GM18499 (cell line): ENCODE results near the gene CD164.
"Not testable (repeated sequence)": the region's sequence is repeated elsewhere in the genome, so short reads cannot be mapped to it uniquely, and the experiment has no call there.

ENCODE experiments used
- ATAC-seq: cut with Tn5 transposase; IDR thresholded peaks from one replicate; pipeline ENCODE4 v1.9.1; 2021; ENCODE audit warnings: moderate number of reproducible peaks; ENCODE audit not compliant: insufficient read depth, unreplicated experiment

CD164 gene

DNA sequence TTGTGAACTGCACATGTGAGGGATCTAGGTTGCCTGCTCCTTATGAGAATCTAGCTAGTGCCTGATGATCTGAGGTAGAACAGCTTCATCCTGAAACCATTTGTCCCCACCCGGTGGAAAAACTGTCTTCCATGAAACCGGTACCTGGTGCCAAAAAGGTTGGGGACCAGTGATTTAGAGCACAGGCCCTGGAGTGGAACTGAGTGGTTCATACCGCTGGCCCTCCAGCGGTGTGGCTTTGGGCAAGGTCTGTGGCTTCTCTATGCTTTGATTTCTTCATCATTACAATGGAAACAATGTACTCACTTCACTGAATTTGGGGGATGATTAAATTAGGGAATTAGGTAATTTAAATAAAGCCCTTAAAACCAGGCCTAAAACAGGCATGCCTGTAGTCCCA lies 36.3 kb downstream of the CD164 start:
- no peak for ATAC-seq

DNA sequence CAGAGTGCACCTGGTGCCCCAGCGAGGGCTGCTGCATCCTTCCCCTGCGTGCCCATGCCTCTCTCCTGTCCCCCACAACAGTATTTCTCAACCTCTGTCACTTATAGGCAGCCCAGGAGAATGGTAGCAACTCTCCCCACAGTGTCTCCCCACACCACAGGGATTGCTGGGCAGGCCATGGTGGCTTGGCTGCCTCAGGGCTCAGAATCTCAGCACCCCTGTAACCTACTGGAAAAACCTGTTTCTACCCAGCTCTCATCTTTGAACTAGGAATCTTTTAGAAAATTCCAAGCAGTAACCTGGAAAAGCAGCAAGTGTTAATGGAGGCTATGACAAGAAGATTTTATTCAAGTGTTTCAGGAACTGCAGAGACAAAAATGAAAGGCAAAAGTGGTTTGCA lies 38.0 kb downstream of the CD164 start:
- no peak for ATAC-seq

DNA sequence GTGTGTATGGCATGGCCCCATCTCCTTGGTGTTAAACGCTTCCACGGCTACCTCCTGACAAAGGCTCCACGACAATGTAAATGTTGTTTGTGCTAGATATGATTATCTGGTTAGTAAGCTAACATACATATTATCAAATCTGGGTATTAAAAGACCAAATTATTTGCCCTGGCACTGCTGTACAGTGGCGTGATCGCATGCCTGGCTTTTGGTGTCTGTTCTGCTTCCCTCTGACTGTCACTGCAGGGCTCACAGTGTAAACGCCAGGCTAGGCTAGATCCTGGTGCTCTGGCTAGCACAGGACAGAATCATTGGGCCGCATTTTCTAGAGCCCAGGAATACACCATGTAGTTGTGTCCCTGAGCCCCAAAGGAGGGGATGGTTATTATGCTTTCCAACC lies 38.7 kb downstream of the CD164 start:
- no peak for ATAC-seq

DNA sequence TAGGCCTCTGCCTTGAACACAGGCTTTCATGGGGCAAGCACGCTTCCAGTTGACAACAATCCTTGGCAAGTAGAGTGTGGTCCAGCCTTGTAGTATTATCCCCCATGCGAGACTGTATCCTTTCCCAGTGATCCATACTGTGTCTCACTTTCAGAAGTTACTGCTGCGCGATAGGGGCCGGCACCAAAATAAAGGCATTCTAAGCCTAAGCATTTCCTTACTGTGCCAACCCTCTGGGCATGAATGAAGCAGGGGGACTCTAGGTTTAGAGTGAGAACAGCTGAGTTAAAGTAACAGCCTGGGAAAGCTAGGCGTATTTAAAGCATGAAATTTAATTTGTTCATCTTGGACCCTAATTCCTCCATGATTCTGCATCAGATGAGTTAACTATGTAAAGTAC lies 39.4 kb downstream of the CD164 start:
- no peak for ATAC-seq

DNA sequence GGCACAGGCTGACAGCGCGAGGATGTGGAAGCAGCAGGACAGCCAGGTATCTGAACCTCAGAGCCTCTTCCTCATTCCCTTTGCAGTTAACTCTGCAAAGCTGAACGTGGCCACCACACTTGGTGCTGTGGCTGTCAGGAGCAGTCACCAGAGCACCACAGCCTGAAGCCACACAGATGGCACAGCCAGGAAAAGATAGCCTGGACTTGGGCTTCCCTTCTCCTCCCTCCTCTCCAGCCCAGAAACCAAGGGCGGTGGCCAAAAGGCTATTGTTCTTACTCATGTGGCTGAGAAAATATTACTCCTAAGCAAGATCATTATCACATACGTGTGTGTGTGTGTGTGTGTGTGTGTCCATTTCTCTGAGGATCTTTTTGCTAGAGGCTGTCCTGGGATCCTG lies 39.8 kb downstream of the CD164 start:
- ATAC-seq = no peak

DNA sequence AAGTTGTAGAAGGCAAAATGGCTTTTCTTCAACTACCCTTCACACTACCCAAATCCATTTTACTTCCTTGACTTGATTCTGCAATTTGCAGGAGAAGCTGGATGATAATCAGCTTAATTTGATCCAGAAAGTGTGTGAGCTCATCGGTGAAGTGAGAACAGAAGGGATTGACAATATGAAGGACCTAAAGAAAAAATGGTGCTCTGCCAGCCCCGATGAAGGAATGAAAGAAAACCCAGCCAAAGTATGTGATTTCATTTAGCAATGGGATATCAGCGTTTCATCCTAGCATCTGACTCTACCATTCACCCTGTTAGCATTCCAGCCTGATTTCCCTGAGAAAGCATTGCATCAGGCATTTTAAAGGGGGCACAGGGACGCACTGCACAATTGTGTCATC lies 41.5 kb downstream of the CD164 start:
- no peak for ATAC-seq

DNA sequence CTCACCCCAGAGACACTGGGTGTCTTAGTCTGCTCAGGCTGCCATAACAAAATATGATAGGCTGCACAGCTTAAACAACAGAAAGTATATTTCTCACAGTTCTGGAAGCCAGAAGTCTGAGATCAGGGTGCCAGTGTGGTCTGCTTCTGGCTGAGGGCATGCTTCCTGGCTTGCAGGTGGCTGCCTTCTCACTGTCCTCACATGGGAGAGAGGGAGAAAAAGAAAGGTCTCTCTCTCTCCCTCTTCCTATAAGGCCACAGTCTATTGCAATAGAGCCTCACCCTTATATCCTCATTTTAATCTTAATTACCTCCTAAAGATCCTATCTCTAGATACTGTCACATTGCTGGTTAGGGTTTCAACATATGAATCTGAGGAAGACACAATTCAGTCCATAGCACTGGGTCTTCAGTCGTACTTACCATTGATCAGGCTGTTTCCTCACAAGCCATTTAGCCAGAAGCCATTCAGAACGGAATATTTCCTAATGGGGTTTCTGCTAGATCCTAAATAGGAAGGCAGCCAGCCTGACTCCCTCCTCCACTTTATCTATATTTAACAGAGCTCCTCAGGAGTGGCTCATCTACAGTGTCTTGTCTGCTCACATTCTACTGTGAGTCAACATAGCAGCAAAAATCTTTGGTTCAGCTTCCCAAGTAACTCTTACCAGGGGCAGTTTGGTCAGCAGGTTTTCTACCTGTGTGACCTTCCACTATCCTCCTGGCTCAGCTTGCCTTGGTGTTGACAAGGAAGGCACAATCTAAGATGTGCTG lies 42.2 kb downstream of the CD164 start:
- ATAC-seq = no peak

DNA sequence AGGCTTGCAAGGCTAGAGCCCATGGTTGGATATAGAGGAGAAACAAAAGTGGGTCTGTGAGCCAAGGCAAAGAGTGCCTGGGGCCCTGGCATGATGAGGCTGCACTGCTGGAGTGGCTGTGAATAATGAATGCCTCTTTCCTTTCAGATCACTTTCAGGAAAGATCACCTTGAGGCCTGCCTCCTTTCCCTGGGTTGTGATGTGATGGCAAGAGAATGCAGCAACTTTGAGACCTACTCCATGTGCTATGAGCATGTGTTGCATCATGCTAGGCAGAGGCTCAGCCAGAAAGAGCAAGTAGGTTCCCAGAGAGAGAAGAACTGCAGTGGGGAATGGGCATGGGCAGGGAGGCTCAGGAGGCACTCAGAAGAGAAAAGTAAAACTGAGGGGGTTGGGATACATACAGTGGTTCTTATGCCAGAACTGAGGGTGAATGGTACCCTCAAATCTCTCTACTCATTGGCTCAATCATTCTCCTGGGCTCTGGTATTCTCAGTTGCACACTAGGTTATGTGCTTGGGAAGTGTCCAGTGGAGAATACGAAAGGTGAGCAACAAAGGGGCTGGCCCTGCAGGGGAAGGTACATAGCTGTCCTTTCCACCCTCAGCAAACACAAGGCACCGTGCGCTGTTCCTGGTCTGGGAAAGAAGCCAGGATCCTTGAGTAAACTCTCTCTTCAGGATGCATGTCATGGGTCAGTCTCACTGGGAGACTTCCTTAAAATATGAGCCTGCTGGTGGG lies 45.9 kb downstream of the CD164 start:
- ATAC-seq = no peak

DNA sequence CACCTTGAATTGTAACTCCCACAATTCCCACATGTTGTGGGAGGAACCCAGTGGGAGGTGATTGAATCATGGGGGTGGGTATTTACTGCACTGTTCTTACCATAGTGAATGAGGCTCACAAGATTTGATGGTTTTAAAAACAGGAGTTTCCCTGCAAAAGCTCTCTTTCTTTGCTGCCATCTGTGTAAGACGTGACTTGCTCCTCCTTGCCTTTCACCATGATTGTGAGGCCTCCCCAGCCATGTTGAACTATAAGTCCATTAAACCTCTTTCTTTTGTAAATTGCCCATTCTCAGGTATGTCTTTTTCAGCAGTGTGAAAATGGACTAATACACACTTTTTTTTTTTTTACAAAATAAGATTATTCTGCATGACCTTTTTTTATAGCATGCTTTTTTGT lies 48.4 kb downstream of the CD164 start:
- ATAC-seq = not testable (repeated sequence)

DNA sequence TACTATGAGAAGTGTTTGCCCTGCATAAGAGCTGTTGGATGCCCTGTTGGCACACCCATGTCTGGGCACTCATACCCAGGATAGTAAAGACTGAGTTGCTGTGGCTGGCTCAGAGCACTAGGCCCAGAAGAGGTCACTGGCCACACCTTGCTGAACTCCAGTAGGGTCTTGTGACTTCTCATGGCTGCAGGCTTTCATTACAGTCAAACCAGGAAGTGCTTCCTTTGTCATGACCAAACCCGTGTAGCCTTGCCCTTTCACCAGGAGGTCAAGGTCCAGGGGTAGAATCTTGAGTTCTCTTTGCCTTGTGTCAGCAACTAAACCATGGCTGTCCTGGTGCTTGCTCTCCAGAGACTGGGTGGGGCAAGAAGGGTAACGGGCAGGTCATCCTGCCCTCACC lies 49.5 kb downstream of the CD164 start:
- no peak for ATAC-seq

DNA sequence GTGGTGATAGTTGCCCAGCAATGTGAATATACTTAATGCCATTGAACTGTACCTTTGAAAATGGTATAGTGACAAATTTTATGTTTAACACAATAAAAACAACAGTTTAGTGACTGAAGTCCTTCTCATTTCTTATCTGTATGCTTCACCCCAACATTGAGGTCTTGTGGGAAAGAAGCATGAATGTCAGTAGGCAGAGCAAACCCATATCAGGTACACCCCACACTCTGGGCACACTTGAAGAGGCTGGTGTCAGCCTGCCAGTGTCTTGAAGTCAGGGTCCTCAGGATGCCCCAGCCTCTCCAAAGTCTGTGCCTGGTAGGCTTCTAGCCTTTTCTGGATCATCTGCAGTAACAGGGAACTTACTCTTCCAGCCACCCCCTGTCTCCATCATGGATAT lies 51.2 kb downstream of the CD164 start:
- ATAC-seq = no peak

DNA sequence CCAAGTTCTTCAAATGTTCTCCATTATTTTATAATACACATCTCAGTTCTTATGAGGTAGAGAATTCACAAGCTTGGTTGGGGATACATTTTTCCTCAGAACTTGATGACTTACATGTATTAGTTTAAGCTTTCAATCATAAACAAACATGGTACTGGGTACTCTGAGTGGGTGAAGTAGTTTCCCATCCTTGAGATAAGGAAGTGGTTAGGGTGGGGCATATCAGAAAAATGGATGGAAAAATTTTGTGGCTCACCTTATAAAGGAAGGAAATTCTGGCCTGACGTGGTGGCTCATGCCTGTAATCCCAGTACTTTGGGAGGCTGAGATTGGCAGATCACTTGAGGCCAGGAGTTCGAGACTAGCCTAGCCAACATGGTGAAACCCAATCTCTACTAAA lies 52.0 kb downstream of the CD164 start:
- ATAC-seq = no peak

DNA sequence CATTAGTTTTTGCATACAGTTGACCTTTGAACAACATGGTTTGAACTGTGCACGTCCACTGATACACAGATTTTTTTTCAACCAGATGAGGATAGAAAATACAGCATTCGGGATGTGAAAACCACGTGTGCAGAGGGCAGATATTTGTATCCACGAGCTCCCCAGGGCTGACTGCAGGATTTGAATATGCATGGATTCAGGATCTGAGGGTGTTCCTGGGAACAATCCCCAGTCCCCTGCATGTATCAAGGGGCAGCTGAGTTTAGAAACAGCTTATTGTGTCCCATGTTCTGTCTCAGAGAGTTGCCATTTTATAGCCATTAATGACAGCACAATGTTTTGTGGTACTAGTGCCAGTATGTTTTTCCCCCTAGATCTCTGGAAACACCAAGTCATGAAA lies 53.6 kb downstream of the CD164 start:
- ATAC-seq = no peak

DNA sequence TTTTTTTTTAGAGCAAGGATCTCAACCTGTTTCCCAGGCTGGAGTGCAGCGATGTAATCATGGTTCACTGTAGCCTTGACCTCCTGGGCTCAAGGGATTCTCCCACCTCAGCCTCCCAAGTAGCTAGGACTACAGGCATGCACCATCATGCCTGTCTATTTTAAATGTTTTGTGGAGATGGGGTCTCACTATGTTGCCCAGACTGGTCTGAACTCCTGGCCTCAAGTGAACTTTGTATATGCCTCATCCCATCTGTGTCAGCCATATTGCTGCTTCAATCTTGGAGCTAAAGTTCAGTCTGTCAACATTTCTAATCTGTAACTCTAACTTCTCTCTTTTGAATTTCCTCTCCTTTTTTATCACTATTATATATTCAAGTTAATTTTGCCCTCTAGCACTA lies 54.3 kb downstream of the CD164 start:
- ATAC-seq = no peak

DNA sequence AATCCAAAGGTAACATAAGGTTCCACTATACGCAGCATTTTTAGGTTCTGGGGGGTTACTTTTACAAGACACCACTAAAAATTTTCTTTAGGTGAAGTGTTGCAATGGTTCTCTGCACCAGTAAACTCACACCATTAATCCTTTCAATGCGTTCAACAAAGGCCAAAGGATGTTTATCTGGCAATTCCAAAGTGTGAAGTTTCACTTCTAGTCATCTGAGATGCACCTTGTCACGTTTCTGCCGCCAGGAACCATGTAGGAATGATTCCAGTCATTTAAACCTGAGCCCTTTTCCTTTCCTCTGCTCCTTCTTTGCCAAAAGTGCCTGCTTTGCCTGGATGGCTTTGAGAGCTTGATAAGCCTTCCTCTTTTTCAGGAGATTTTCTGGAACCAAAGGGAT lies 54.8 kb downstream of the CD164 start:
- ATAC-seq = no peak

DNA sequence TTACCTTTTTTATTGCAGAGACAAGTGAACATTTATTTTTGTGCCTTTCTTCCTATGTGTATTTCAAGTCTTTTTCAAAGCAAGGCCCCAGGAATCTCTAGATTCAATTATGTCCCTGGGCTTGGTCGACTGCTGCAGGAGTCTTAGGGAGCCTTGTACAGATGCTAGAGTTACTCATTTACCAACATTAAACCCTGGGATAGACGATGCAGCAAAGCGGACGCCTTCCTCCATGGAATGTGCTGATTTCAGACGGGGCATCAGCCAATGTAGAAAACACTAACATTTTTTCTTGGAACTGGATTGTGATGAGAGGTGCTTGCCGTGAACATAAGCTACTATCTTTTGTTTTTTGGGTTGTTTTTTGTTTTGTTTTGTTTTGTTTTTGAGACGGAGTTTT lies 55.9 kb downstream of the CD164 start:
- ATAC-seq = no peak

DNA sequence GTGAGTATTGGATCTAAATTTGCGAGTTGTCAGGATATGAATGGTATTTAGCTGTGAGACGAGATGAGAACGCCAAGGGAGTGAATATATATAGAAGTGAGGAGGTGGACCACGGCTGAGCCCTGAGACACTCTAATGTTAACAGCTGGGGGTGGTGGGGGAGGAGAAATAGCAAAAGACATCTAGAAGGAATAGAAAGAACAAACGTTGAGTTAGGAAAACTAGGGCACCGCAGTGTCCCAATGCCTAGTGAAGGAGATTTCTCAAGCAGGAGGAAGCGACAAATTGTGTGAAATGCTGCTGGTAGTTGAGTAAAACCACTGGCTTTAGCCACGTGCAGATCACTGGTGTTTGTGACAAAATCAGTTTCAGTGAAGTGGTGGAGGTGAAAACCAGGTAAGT lies 56.9 kb downstream of the CD164 start:
- no peak for ATAC-seq

DNA sequence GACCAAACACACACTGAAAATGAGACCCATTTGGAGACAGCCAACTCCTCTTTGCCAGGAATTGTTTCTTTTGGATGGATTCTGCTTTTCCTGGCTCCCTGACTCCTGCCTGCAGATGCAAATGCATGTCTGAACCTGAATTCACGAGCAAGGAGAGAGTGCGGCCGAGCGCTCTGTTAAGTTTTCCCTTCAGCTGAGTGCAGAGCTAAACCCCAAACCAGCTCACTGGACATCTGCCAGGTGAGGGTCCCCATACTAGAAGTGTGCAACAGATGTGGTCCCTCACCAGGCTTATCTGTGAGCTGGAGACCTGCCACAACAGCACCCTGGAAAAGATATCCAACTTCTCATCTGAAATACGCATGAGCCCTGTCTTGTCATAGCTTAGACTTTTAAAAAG lies 59.0 kb downstream of the CD164 start:
- ATAC-seq = no peak

DNA sequence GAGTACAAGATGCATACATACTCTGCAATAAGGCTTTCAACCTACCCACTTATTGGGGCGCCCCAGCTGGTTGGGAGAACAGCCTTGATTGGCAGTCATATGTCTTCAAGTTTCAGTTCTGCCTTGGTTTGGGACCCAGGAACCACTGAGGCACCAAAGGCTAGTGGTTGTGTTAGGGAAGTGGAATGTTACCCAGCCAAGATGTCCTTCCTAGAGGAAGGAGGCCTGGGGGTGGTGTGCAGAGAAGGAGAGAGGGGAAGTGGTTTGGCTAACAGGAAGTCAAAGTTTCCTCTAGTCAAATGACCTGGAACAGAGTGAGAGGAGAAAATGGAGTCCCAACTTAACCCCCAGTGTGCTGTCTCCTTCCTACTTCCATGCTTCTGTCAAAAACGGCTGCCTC lies 59.4 kb downstream of the CD164 start:
- ATAC-seq = no peak

DNA sequence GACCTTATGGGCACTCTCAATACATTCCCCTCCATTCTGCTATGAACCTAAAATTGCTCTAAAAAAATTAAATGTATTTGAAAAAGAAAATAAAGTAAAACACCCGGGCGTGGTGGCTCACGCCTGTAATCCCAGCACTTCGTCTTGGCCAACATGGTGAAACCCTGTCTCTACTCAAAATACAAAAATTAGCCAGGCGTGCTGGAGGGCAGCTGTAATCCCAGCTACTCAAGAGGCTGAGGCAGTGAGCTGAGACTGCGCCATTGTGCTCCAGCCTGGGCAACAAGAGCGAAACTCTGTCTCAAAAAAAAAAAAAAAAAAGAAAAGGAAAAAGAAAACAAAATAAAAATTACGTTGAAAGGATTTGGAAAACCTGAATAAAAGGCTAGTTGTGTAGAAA lies 60.5 kb downstream of the CD164 start:
- no peak for ATAC-seq

DNA sequence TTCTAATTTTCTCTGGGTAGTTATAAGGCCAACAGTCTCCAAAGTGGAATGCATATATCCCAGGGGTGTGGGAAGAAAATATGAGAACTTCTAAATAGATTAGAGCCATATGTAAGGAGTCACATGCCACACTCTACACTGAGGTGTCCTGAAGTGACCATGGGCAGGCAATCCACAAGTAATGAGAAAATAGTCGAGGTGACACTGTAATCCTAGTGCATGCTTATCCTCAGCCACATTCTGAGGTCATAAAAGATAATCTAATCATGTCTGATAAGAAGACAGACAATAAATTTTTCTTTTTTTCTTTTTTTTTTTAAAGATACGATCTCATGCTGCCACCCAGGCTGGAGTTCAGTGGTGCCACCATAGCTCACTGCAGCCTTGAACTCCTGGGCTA lies 62.2 kb downstream of the CD164 start:
- no peak for ATAC-seq

DNA sequence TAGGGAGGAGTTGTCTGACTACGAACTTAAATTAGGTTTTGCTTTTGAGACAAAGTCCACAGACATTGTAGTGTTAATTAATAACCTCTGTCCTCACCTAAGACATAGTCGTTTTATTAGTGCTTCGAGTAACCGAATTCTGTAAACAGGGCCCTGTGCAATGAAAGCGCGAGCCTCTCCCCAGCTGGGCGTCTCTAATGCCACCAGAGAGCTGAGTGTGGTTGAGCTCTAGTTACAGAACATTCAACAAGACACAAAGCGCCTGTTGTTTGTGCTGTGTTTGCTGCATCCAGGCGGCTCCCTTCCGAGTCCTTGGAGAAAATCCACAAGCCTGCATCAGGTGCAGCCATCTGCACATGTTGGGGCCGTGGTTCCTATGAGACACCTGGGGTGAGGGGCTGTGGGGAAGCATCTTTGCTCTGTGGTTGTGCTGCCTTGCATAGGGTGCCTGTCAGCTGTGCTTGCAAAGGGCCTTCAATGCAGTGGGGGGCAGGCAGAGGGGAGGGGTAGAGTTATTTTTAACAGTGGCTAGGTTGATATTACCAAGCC lies 63.9 kb downstream of the CD164 start:
- ATAC-seq = no peak
